Panc1 (cell line): ENCODE measurements around the gene GPR61. TPM values are rescaled to one million over a fixed set of nuclear protein-coding genes. Genes with fewer than 3 reads are reported as not detected.

Experiments used
- ATAC-seq: fragments of 200-7000 bp; cut with Tn5 transposase; 2 replicates; pipeline ENCODE4 v1.9.1; 2020; ENCODE audit warnings: mild to moderate bottlenecking, moderate library complexity
- BruUV-seq: library from RNA; stranded (reverse); fragments of 400-500 nt; replicated peaks from 2 replicates; lab custom pipeline; 2021; lab: Mats Ljungman, UMichigan
- CTCF ChIA-PET: fragments of 300-600 bp; sonication (Branson Sonifier 250); formaldehyde crosslinking; loops from one replicate; lab custom pipeline; 2022; ENCODE audit warnings: antibody characterized with exemption; lab: Charles Lee
- POLR2A ChIA-PET: fragments of 300-600 bp; sonication (Branson Sonifier 250); formaldehyde crosslinking; loops from one replicate; lab custom pipeline; 2022; ENCODE audit warnings: antibody characterized with exemption; lab: Charles Lee
- DNase-seq: peaks from one replicate; pipeline ENCODE4 v3.0.0-alpha.2; 2010; ENCODE audit warnings: low read depth, low spot score
- H3K27ac ChIP-seq: 2 replicates; pipeline ENCODE4 v1.5.1; 2011; ENCODE audit warnings: mild to moderate bottlenecking, low read length, inconsistent platforms
- H3K27me3 ChIP-seq: fragments of 200-500 bp; sonication (Bioruptor generic); 2 replicates; pipeline ENCODE4 v1.6.0; 2014; ENCODE audit warnings: low read length, inconsistent platforms; ENCODE audit not compliant: control insufficient read depth, insufficient read depth
- H3K36me3 ChIP-seq: fragments of 200-500 bp; sonication (Bioruptor generic); 2 replicates; pipeline ENCODE4 v1.5.1; 2014; ENCODE audit warnings: inconsistent platforms, mild to moderate bottlenecking, low read length, moderate library complexity; ENCODE audit not compliant: control insufficient read depth, insufficient read depth
- H3K4me1 ChIP-seq: 2 replicates; pipeline ENCODE4 v1.5.1; 2011; ENCODE audit warnings: inconsistent platforms, mild to moderate bottlenecking, low read length, moderate library complexity; ENCODE audit not compliant: control insufficient read depth, insufficient read depth
- H3K4me3 ChIP-seq, 2 experiments: 2 replicates each; pipeline ENCODE4 v1.5.1; 2011 to 2012; ENCODE audit warnings: low read depth in 2 of 2, low read length in 2 of 2, mild to moderate bottlenecking in 2 of 2, inconsistent platforms in 1 of 2, moderate library complexity in 1 of 2
- H3K9me3 ChIP-seq: fragments of 200-500 bp; sonication (Bioruptor generic); 2 replicates; pipeline ENCODE4 v1.5.1; 2014; ENCODE audit warnings: low read depth, mild to moderate bottlenecking, inconsistent platforms, low read length, moderate library complexity; ENCODE audit not compliant: control insufficient read depth, insufficient read depth
- POLR2AphosphoS5 ChIP-seq: IDR thresholded peaks from 2 replicates; pipeline ENCODE4 v1.6.1; 2012; ENCODE audit warnings: mild to moderate bottlenecking, low read depth, low read length, moderate library complexity
- SIN3A ChIP-seq: IDR thresholded peaks from 2 replicates; pipeline ENCODE4 v1.6.1; 2012; ENCODE audit warnings: low read depth, mild to moderate bottlenecking, low read length, moderate library complexity, borderline replicate concordance; ENCODE audit not compliant: insufficient read depth
- TCF7L2 ChIP-seq: IDR thresholded peaks from 2 replicates; pipeline ENCODE4 v1.6.1; 2011; ENCODE audit warnings: mild to moderate bottlenecking, low read depth, low read length, inconsistent platforms
- in situ Hi-C: cut with HindIII; loops from 2 replicates; pipeline ENCODE4 v1.10.0; 2016; ENCODE audit warnings: low sequenced_read_pairs, low pct_unique_long_range_greater_than_20kb
- intact Hi-C: fragments of 100-400 bp; cut with micrococcal nuclease; formaldehyde crosslinking; loops from one replicate; pipeline ENCODE4 v1.10.0; 2022; ENCODE audit not compliant: unreplicated experiment
- total RNA-seq: library from RNA; stranded (reverse); gene quantifications from one replicate; pipeline ENCODE4 v1.2.1, GENCODE V29; 2021; ENCODE audit not compliant: unreplicated experiment
- TF ChIP-seq, protein P1 (sequence below): fragments of 450-650 bp; IDR thresholded peaks from 2 replicates; pipeline ENCODE4 v1.5.1; 2017; ENCODE audit warnings: mild to moderate bottlenecking
- TF ChIP-seq, protein P2 (sequence below), 2 experiments: IDR thresholded peaks; 2 replicates each; pipeline ENCODE4 v1.6.1; 2011 to 2012; ENCODE audit warnings: low read depth in 2 of 2, control low read depth in 1 of 2, low read length in 1 of 2, mild to moderate bottlenecking in 1 of 2, moderate library complexity in 1 of 2; ENCODE audit not compliant: insufficient read depth in 1 of 2

The GPR61 gene
- total RNA-seq, 1 experiment from 2014 or later = not detected

DNA sequence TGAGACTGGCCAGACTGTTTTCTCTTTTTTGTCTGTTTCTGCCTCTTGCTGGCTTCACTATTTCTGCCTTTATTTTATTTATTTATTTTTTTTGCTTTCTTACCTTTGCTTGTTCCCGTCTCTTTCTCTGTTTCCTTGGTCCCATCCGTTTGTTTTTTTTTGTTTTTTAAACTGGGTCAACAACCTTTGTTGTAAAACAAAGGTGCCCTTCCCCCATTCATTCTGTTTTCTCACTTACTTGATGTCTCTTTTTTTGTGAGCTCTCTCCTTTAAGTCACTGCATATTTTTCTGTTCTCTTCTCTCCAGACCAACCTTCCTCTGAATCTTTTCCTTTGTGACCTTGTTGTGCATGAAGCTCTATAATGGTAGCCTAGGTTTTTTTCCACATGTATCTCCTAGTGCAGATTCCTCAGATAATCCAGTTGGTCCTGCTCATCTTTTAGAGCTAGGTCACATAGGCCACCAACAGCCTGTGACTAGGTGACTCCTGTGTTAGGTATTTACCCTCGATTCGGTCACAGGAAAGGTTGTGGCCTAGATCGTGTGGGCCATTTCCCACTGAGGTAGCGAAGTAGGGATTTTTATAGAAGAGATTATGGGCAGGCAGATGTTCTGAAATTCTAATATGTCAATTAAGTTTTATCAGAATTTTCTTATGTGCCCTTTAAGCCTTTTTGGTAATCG is 24.7 kb downstream of the GPR61 start:
- BruUV-seq = no TSS peak

DNA sequence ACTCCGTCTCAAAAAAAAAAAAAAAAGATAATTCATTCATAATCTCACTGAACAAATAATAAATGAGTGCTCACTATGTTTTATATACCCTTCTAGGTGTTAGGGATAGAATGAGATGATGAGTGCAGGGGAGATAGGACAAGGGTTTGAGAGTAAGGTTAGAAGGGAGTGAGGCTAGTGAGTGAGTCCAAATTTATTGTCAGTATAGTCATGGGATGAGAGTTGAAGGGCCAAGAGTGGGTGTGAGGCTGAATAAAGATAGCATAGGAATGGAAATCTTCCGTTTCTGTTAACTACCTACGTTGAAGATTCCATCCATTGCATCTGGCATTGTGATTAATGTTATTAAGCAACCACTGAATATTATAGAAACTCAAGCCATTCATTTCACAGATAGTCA is 25.6 kb downstream of the GPR61 start:
- Histone ChIP-seq H3K9me3 (no peaks in the 10 kb centered on the region), H3K4me3 (no peak overlapping the region), H3K27me3 (no peaks in the 10 kb centered on the region), H3K36me3 (no peaks in the 10 kb centered on the region), H3K27ac (no peak overlapping the region), H3K4me1 (peaks cover 21% of the 10 kb centered on the region)
- DNase-seq = no peak
- ATAC-seq = no peak
- intact Hi-C loops = no loop called here
- in situ Hi-C loops = no loop called here
- POLR2A ChIA-PET = no interaction called here
- BruUV-seq = no TSS peak
- CTCF ChIA-PET = no interaction called here
- TF ChIP-seq POLR2AphosphoS5 (no peak), TCF7L2 (no peak), SIN3A (no peak)
- TF ChIP-seq, protein P1, sequence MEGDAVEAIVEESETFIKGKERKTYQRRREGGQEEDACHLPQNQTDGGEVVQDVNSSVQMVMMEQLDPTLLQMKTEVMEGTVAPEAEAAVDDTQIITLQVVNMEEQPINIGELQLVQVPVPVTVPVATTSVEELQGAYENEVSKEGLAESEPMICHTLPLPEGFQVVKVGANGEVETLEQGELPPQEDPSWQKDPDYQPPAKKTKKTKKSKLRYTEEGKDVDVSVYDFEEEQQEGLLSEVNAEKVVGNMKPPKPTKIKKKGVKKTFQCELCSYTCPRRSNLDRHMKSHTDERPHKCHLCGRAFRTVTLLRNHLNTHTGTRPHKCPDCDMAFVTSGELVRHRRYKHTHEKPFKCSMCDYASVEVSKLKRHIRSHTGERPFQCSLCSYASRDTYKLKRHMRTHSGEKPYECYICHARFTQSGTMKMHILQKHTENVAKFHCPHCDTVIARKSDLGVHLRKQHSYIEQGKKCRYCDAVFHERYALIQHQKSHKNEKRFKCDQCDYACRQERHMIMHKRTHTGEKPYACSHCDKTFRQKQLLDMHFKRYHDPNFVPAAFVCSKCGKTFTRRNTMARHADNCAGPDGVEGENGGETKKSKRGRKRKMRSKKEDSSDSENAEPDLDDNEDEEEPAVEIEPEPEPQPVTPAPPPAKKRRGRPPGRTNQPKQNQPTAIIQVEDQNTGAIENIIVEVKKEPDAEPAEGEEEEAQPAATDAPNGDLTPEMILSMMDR = no peak
- TF ChIP-seq, protein P2, sequence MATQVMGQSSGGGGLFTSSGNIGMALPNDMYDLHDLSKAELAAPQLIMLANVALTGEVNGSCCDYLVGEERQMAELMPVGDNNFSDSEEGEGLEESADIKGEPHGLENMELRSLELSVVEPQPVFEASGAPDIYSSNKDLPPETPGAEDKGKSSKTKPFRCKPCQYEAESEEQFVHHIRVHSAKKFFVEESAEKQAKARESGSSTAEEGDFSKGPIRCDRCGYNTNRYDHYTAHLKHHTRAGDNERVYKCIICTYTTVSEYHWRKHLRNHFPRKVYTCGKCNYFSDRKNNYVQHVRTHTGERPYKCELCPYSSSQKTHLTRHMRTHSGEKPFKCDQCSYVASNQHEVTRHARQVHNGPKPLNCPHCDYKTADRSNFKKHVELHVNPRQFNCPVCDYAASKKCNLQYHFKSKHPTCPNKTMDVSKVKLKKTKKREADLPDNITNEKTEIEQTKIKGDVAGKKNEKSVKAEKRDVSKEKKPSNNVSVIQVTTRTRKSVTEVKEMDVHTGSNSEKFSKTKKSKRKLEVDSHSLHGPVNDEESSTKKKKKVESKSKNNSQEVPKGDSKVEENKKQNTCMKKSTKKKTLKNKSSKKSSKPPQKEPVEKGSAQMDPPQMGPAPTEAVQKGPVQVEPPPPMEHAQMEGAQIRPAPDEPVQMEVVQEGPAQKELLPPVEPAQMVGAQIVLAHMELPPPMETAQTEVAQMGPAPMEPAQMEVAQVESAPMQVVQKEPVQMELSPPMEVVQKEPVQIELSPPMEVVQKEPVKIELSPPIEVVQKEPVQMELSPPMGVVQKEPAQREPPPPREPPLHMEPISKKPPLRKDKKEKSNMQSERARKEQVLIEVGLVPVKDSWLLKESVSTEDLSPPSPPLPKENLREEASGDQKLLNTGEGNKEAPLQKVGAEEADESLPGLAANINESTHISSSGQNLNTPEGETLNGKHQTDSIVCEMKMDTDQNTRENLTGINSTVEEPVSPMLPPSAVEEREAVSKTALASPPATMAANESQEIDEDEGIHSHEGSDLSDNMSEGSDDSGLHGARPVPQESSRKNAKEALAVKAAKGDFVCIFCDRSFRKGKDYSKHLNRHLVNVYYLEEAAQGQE (IDR thresholded peaks at IDR 0.05; ENCODE audit: insufficient read depth in 1 of 2, low read depth in 2 of 2, low read length in 1 of 2) = no peak

More for the DNA sequence above, 24.7 kb downstream of the GPR61 start:
- peaks cover 21% of the 10 kb centered on the region for H3K4me1 ChIP-seq
- TF ChIP-seq, protein P2 (IDR thresholded peaks at IDR 0.05; ENCODE audit: insufficient read depth in 1 of 2, low read depth in 2 of 2, low read length in 1 of 2) = no peak
- TF ChIP-seq TCF7L2 (no peak), SIN3A (no peak), POLR2AphosphoS5 (no peak)
- TF ChIP-seq, protein P1 = no peak
- H3K27ac ChIP-seq = no peak overlapping the region
- no peak overlapping the region for H3K4me3 ChIP-seq
- no peak for DNase-seq
- ChIA-PET POLR2A (no interaction called here), CTCF (no interaction called here)
- no peaks in the 10 kb centered on the region for H3K36me3 ChIP-seq
- ATAC-seq = no peak
- in situ Hi-C loops (no loop called here), intact Hi-C loops (no loop called here)
- no peaks in the 10 kb centered on the region for H3K27me3 ChIP-seq
- H3K9me3 ChIP-seq = no peaks in the 10 kb centered on the region
